Suprapubic skin (tissue), 4 donors: Measurements from ENCODE around the gene SMARCC1.

ENCODE experiments used
- CTCF ChIP-seq, 2 donors: fragments of 200-600 bp in 1 of 2; fragments of 450-650 bp in 1 of 2; sonication (generic) in 1 of 2; IDR thresholded peaks; one replicate each; pipeline ENCODE4 v1.5.1; 2016 to 2019; ENCODE audit warnings: antibody characterized with exemption in 2 of 2, mild to moderate bottlenecking in 1 of 2, moderate library complexity in 1 of 2
- POLR2A ChIP-seq, 2 donors: fragments of 450-650 bp; IDR thresholded peaks; one replicate each; pipeline ENCODE4 v1.6.1; 2017; ENCODE audit warnings: antibody characterized with exemption in 2 of 2, mild to moderate bottlenecking in 2 of 2, moderate library complexity in 2 of 2
- POLR2AphosphoS5 ChIP-seq, 3 donors: sonication (generic); formaldehyde crosslinking; IDR thresholded peaks; one replicate each; pipeline ENCODE4 v1.6.1; 2017; ENCODE audit warnings: antibody characterized with exemption in 3 of 3

- TF ChIP-seq POLR2A (IDR thresholded peaks at IDR 0.05): no peak
- TF ChIP-seq CTCF (IDR thresholded peaks at IDR 0.05): no peak
- no peak for TF ChIP-seq POLR2AphosphoS5 (IDR thresholded peaks at IDR 0.05)
Observed at GRCh38 chr3:47603332-47603731, 178.4 kb downstream of the SMARCC1 start.
